HG02759 (cell line): ENCODE measurements around the gene PHOX2B.
"Not testable (repeated sequence)": the region's sequence is repeated elsewhere in the genome, so short reads cannot be mapped to it uniquely, and the experiment has no call there.

ENCODE experiments used
- ATAC-seq: cut with Tn5 transposase; IDR thresholded peaks from one replicate; pipeline ENCODE4 v1.9.1; 2021; ENCODE audit warnings: mild to moderate bottlenecking, moderate library complexity; ENCODE audit not compliant: unreplicated experiment

PHOX2B gene

DNA sequence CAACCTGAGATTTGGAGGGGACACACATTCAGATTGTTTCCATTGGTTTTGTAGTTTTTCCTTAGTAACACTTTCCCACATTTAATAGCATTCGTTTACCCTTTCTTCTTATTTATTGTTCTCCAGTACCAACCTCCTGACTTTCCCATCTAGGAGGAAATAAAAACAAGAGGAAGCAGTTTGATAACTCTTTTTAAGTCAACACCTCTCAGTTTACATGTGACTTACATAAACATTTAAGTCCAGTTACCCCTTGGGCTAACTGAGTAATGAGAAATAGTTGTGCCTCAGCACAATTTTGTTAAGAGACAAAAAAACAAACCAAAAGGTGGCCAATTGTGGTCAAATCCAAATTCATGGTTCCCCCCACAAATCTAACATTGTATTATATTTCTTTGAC is 34.8 kb downstream of the PHOX2B start:
- no peak for ATAC-seq

DNA sequence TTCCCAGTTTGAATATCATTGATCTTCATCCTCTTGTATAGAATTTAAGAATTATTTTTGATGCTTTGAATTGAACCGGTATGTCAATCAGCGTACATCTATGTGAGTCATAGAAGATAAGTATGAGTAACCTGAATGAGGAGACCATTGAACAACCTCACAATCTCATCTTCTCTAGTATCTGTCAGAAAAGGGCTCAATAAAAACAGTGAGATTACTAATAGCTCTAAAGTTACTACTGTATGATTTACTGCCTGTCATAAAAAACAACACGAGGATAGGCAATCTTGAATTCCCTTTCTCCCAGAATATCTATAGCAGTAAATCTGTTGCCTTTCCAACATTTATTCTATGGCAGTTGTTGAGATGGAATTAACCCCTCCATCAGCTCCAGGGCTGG is 36.1 kb downstream of the PHOX2B start:
- no peak for ATAC-seq

DNA sequence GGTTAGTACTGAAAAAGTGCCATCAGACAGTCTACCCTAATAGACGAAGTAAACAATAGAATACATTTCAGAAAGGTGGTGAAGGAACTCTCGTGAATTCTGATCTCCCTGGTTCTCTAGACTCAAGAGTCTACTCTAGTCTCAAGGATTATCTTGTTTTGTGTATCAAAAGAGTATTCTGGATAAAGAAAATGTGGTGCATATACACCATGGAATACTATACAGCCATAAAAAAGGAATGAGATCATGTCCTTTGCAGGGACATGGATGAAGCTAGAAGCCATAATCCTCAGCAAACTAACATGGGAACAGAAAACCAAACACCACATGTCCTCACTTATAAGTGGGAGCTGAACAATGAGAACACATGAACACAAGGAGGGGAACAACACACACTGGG is 36.9 kb downstream of the PHOX2B start:
- not testable (repeated sequence) for ATAC-seq

DNA sequence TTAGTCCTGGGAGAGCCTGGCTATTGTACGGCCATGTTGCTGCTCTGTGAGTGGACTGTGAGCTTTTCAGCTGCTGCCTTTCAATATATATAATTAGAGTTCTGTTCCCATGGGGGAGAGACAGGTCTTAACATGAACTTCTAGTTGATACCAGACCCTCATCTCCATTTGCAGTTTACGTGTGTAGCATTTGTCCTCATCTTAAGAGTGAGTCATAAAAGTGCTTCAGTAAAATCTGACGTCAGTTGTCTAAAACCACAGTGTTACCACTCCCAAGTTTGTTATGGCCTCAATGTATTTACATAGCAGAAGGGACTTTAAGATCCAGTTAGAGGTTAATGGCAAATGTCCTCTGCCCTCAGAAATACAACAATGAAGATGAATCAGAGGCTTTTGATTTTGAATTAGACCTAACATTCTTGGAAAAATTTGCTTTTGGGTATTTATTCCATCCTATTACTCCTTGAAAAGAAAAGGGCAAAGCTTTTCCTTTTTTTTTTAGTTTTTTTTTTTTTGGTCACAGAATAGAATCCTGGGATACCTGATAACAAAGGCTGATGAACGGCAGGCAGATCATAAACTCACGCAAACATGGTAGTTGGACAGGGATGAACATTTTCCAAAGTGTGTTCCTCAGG is 38.6 kb downstream of the PHOX2B start:
- ATAC-seq, result no peak

DNA sequence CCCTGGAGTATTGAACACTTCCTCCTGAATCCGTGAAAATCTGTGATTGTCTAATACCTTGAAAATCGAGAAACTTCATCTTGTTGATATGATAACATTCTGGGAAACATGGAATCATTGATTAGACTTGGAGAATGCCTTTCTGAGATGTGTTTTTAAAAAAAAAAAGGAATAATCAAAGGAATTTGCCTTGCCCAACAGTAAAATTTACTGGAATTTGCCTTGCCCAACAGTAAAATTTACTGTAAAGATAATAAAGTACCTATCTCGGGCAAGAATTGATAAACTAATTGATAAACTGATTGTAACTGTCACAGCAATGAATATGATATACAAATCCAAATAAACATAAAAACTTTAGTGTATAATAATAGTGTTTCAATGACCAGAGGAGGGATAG is 44.7 kb downstream of the PHOX2B start:
- no peak for ATAC-seq

DNA sequence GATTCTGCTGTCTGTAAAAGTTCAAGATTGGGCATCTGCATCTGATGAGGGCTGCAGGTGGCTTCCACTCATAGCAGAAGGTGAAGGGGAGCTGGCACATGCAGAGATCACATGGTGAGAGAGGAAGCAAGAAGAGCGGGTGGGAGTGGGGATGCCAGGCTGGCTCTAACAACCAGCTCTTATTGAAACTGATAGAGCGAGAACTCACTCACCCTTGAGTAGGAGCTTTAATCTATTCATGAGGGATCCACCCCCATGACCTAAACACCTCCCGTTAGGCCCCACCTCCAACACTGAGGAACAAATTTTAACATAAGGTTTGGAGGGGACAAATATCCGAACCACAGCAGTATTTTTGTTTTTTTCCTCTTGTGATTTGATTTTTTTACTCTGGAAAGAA is 45.8 kb downstream of the PHOX2B start:
- ATAC-seq, result no peak

DNA sequence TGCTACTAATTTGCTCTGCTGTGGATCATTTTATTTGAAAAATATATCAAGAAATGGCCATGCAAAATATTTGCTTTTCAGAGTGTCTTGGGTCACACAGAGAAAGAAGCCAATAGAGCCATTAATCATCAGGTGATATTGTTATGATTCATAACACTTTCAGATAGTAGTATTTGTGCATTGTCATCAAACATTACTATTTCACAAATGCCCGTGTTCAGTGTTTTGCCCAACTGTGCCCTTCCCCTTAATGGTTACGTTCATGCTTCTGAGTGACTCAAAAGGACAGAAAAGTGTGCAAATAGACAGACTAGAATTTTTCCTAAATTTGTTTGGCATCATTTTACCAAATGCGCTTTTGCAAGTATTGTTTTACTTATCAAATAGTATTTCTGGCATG is 46.5 kb downstream of the PHOX2B start:
- no peak for ATAC-seq

DNA sequence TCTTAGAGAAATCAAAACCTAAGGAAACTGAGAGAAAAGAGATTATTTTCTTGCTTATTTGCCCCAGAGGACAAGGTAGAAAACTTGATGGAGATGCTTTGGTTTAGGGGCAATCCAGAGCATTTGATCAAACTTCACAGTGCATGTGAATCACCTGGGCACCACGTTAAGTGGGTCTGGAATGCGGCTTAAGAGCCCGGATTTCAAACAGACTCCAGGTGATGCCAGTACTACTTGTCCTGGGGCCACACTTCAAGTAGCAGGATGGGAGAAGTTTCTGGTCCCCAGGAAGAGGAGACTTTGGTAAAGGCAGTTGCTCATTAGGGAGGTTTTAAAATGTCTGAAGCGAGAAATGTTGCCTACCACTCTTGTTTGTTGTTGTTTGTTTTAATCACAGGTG is 51.8 kb downstream of the PHOX2B start:
- no peak for ATAC-seq

DNA sequence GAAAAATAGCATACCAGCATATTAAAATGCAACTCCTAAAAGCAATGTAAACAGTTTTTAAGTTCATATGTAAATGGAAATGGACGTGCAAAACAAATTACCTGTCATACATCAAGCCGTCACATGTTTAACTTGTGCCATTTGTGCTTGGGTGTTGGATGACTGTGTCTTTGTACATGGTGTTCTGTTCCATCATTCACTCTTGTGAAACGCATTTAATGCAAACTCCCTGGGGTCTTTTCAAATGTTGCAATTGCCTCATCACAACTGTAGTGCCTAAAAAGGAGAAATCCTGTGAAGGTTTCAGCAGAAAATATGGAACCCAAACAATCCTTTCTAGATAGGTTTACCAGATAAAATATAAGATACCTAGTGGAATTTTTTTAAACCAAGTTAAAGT is 52.4 kb downstream of the PHOX2B start:
- ATAC-seq, result no peak
